ENCODE measurements around the gene SLC39A11. TPM values are rescaled to one million over a fixed set of nuclear protein-coding genes. Genes with fewer than 3 reads are reported as not detected.

The SLC39A11 gene
- total RNA-seq, 1 experiment from 2014 or later = 15.2 TPM

- no CpG with 5 or more reads among the region's 7 CpGs for WGBS (ENCODE audit: extremely low coverage, insufficient read length, low lambda C conversion rate)
Measured at GRCh38 chr17:72634621-72635020, 457.9 kb downstream of the SLC39A11 start.

More at GRCh38 chr17:72634621-72635020, 457.9 kb downstream of the SLC39A11 start:
- Mint-ChIP-seq H3K36me3 (ENCODE audit: insufficient read depth in 1 of 3, low read depth in 3 of 3) (no peaks in the 10 kb centered on the region), H3K27ac (no peak overlapping the region), H3K27me3 (ENCODE audit: low read depth) (no peaks in the 10 kb centered on the region; the same call in none of the 2 replicates), H3K4me1 (peaks cover 13 to 14% of the 10 kb centered on the region in 2 experiments), H3K4me3 (no peak overlapping the region), H3K9me3 (no peaks in the 10 kb centered on the region)
- Histone ChIP-seq H3K14ac (ENCODE audit: insufficient read depth, low read length) (no peak overlapping the region), H2BK120ac (ENCODE audit: low read depth, low read length, poor library complexity, severe bottlenecking) (no peak overlapping the region), H2AK5ac (ENCODE audit: insufficient read length, low read length) (no peak overlapping the region), H4K20me1 (ENCODE audit: control insufficient read depth, insufficient read depth, insufficient read length) (no peaks in the 10 kb centered on the region), H3K4me2 (ENCODE audit: insufficient read depth, insufficient read length, low read length) (no peak overlapping the region), H3T11ph (ENCODE audit: low read length) (no peak overlapping the region), H3K4me1 (ENCODE audit: insufficient read depth, low read length) (no peaks in the 10 kb centered on the region), H2BK5ac (ENCODE audit: insufficient read length, low read length) (no peak overlapping the region), H3K23me2 (ENCODE audit: insufficient read length, low read depth, low read length, poor library complexity, severe bottlenecking) (no peaks in the 10 kb centered on the region), H2AFZ (ENCODE audit: low read length) (no peak overlapping the region), H2BK15ac (ENCODE audit: low read depth, low read length) (no peak overlapping the region), H3K9me3 (ENCODE audit: control insufficient read depth, low read depth, low read length) (no peaks in the 10 kb centered on the region), H4K91ac (ENCODE audit: insufficient read length, low read depth, low read length) (no peak overlapping the region), H4K8ac (replicated peaks; ENCODE audit: insufficient read length, low read depth, low read length) (no peak overlapping the region), H3K79me2 (ENCODE audit: insufficient read depth, low read length) (no peaks in the 10 kb centered on the region), H2BK12ac (ENCODE audit: insufficient read length, low read depth, low read length) (no peak overlapping the region), H2BK20ac (ENCODE audit: low read depth, low read length, poor library complexity, severe bottlenecking) (no peak overlapping the region), H3K23ac (ENCODE audit: insufficient read length, low read depth, low read length) (no peak overlapping the region), H4K5ac (ENCODE audit: insufficient read length, low read depth, low read length) (no peak overlapping the region), H3K4ac (ENCODE audit: low read depth, low read length) (no peak overlapping the region), H3K56ac (ENCODE audit: insufficient read length, low read depth, low read length) (no peak overlapping the region), H3K79me1 (ENCODE audit: insufficient read depth, low read depth, low read length, poor library complexity, severe bottlenecking) (no peaks in the 10 kb centered on the region), H3K27ac (ENCODE audit: insufficient read length, low read depth, low read length) (no peak overlapping the region), H3K27me3 (ENCODE audit: insufficient read depth, low read length) (no peaks in the 10 kb centered on the region), H3K9ac (ENCODE audit: extremely low read depth, insufficient read length, low read length) (no peak overlapping the region), H3K18ac (ENCODE audit: insufficient read length, low read depth, low read length) (no peak overlapping the region)
- TF ChIP-seq CTCF (conservative IDR thresholded peaks at IDR 0.05) = no peak
- no peak for DNase-seq
